CD4-positive, alpha-beta T cell treated with Interferon gamma for 1 hour (primary cell): ENCODE measurements around the gene CYTH1.

ENCODE experiments used
- DNase-seq: peaks from one replicate; pipeline ENCODE4 v3.0.0-alpha.2; 2020

CYTH1 gene

GRCh38 chr17:78803186-78803845 is 21.2 kb upstream of the CYTH1 start:
- no peak for DNase-seq

GRCh38 chr17:78802459-78802858 is 20.4 kb upstream of the CYTH1 start:
- DNase-seq, result no peak

- DNase-seq, result no peak
Observed at GRCh38 chr17:78802008-78802407, 19.9 kb upstream of the CYTH1 start.

DNA sequence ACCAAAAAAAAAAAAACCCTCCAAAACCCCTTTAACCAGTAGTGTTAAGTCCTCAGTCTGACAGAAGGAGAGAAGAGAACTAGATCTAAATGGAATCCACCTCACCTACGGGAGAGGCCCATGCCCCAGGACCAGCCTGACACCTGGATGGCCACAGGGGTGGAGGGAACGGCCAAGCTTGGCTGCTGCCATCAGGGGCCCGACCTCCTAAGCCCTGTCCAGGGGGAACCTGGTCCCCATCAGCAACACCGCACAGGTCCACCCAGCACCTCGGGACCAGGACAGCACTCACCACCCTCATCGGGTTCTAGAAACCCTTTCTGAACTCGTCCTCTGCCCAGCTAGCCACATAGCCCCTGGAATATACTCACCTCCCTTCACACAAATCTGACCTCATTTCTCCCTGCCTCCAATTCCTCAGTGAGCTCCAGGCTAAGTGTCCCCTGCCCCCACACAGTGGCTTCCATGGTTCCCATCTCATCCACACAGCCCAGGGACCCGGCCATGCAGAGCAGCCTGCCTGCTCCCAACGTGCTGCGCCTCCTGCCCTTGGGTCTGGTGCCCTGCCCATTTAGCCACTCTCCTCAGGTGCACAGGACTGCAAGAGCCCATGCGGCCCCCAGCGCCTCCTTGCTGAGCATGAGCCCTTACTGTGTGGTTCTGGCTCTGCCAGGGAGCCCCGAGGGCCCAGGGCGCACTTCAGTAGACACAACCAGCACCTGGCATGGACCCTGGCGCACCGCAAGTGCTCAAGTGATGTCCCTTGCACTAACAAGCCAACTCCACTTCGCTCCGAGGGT is 18.3 kb upstream of the CYTH1 start:
- DNase-seq, result no peak

DNA sequence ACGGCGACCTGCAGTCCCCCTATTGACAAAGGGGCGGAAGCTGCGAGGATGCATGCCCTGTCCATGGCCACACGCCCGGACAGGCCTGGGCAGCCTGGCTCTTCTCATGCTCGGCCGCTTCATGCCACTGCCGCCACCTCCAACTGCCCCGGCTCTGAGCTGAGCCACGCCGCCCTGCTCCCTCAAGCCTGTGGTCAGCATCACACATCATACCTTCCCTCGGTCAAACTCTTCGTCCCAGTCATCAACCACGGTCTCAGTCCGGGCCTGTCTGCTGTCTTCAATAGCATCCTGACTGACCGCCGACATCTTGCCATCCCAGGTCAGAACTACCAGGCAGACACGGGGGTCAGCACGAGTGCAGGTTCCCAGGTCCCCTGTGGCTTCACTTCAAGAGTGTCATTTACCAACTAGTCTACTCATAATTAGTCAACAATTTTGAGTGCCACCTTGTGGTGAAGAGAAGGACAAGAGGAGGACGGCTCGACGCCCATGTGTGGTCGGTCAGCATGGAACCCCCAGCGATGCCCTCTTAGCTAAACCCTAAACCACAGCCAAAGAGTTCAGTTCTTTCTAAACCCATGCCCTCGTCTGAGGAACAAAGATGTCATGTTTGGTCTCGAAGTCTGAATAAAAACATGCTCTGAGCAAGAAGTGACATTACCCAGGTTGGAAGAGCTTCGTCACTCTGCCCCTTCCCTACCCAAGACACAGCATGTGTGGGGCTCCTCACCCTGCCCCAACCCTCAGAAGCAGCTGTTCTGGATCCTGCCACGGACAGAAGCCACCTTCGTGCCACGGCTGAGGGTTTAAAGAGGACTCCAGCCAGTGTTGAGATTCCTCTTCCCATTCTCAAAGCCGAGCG is 16.9 kb upstream of the CYTH1 start:
- DNase-seq, result no peak

DNA sequence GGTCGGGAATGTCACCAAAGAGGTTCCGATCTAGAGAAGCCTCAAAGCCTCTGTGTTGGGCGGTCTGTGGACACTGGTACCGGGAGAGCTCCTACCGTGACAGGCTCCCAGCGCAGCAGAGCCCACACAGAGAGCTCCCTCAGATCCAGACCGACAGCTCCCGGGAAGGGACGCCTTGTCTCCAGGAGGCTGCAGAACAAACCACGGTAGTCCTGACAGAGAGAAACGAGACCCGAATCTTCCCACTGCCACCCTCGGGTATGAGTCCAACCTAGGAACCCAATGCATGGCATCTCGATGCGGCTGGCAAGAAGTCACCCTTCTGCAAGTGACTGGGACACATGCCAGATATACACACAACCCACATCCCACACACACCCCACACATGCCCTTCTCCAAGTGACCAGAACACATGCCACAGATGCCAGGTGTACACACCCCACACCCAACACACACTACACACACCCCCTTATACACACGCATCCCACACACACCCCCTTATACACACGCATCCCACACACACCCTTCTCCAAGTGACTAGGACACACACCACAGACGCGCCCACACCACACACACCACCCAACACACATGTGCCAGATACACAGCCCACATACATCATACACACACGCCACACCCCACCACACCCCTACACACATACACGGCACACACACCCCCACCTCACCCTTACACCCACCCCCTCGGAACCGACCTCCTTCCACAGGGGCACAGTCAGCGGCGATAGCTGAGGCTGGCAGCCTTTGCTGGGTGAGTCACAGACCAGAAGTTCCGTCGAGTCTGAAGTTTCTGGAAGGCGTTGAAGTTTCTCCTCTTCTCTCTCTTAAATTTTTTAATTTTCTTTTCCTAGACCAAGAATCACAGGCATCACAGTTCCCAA is 15.9 kb upstream of the CYTH1 start:
- no peak for DNase-seq

GRCh38 chr17:78797213-78797612 is 15.1 kb upstream of the CYTH1 start:
- no peak for DNase-seq

GRCh38 chr17:78796517-78796900 is 14.4 kb upstream of the CYTH1 start:
- DNase-seq, result no peak

- no peak for DNase-seq
Observed at GRCh38 chr17:78795861-78796516, 13.9 kb upstream of the CYTH1 start.

GRCh38 chr17:78794864-78795640 is 13.0 kb upstream of the CYTH1 start:
- no peak for DNase-seq

DNA sequence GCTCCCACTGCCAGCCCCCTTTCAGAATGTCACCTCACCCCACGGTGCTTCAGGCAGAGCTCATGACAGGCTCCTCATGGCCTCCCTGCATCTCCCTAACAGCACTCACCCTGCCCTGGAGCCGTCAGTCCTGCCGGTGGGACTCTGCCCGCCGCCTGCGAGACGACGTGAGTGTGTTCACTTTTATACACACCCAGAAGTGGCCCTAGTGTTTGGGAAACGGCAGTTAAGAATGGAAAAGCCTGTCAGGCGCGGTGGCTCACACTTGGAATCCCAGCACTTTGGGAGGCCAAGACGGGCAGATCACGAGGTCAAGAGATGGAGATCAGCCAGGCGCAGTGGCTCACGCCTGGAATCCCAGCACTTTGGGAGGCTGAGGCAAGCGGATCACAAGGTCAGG is 12.3 kb upstream of the CYTH1 start:
- no peak for DNase-seq

- DNase-seq, result no peak
Observed at GRCh38 chr17:78793968-78794367, 11.9 kb upstream of the CYTH1 start.

DNA sequence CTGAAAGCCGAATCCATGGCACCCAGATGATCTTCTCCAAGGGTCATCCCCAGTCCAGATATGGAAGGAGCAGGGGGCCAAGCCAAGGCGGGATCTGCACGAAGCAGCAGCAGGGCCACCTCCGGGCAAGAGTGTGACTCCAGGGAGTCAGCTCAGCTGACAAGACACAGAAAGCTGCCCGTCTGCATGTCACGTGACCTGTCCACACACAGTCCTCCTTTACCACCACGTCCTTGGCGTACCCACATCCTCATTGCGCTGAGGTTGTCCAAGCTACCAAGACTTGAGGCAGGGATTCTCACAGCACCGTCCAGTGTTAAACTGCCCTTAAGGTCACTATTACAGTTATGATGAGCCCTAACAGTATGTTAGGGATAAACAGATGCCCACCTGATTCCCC is 11.3 kb upstream of the CYTH1 start:
- DNase-seq, result no peak

- DNase-seq, result no peak
Observed at GRCh38 chr17:78791840-78792709, 10.0 kb upstream of the CYTH1 start.

DNA sequence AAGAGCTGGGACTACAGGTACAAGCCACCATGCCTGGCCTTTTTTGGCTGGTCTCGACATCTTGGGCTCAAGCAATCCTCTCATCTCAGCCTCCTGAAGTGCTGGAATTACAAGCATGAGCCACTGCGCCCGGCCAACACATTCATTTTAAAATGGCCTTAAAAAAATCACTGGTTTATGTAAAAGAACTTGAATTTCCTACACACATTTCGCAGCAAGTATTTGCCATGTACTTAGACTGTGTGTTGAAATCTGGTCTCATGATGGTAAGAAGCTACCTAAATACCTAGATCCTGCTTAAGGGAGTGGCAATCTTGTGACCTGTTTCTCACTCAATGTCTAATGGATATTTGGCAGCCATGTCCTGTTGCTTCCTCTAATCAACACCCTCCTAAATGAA is 8.5 kb upstream of the CYTH1 start:
- DNase-seq, result no peak

- DNase-seq, result peak; percentile 56
Observed at GRCh38 chr17:78789663-78790181, 7.6 kb upstream of the CYTH1 start.

DNA sequence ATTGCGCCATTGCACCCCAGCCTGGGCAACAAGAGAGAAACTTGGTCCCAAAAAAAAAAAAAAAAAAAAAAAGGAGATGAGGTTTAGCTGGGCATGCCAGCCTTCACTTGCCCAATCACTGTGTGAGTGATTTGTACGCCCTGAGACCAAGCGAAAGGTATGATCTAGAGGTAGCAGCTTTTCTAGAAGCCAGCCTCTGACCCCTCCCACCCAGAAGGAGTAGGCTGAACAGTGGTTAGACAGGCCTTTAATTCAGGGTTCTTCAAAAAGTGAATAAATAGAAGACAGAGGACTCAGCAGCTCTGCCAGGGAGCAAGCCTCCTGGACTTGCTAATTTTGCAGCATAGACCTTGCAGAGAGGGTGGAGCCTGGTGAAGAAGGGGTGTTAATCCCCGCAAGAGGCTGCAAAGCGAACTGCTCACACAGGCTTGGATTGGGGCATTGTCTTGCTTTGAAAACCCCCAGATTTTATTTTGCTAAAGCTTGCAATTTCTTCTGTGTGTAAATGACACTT is 7.1 kb upstream of the CYTH1 start:
- no peak for DNase-seq

- DNase-seq, result no peak
Observed at GRCh38 chr17:78788451-78788850, 6.4 kb upstream of the CYTH1 start.

GRCh38 chr17:78787444-78787843 is 5.4 kb upstream of the CYTH1 start:
- DNase-seq, result no peak

- DNase-seq, result no peak
Observed at GRCh38 chr17:78785663-78786057, 3.6 kb upstream of the CYTH1 start.
